ENCODE measurements around the gene CIAO3.
"Not testable (repeated sequence)": the region's sequence is repeated elsewhere in the genome, so short reads cannot be mapped to it uniquely, and the experiment has no call there.

GRCh38 chr16:742894-743293 is 2.1 kb upstream of the CIAO3 start:
- TF ChIP-seq CTCF (optimal IDR thresholded peaks at IDR 0.05 in 1 of 3, IDR thresholded peaks at IDR 0.05 in 1 of 3, conservative IDR thresholded peaks at IDR 0.05 in 1 of 3; ENCODE audit: extremely low read depth in 1 of 3, insufficient read depth in 2 of 3, low read length in 3 of 3); EZH2 (IDR thresholded peaks at IDR 0.05; ENCODE audit: low read length): not testable (repeated sequence)
